ENCODE results near the gene DEPDC5.

Gene DEPDC5

DNA sequence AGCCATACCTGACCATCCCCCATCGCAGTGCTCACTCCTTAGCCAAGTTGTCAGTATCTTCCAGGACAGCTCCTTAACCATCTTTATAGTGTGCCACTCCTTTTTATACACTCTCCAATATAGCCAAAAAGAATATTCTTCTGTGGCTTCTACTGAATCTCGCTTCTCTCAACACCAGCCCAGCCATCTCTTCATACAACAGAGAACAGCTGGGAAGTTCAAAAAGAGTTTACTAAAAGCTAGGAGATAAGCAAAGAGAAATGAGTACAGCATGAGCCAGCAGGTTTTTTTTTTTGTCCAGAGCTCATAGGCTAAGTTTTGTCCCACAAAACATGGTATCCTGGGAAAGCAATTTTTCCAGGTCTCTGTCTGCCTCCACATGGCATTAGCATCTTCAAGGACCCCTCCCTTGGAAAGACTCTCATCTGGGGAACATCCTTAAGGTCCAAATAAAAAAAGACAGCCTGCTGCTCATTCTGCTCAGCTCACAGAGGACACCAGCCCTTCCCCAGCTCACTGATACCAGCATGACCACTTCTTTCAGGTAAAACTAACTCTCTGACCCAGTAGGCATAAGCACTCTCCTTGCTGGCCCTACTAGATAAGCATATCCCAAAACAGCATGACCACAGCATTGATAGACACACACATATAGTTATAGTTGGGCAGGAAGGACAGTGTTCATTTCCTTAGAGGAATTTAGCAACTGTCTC is 141.7 kb downstream of the DEPDC5 start:
- no peak for DNase-seq (ENCODE audit: low read depth)

DNA sequence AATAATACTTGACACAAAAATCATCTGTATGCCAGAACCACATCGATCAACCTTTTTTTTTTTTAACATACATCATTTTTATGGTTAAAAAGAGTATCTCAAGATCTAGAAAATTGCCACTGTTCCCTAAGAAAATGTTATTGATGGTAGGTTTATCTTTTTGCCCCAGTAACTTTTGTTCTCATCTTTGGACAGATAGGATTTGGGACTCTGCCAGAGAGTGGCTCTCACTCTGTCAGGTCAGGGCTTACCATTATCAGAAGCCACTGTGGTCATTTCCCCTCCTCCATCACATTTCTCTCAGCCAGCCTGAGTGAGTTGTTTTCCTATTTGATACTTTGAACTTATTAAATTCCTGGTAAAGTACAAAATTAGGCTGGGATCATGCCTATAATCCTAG is 142.7 kb downstream of the DEPDC5 start:
- DNase-seq (ENCODE audit: low read depth), result no peak

DNA sequence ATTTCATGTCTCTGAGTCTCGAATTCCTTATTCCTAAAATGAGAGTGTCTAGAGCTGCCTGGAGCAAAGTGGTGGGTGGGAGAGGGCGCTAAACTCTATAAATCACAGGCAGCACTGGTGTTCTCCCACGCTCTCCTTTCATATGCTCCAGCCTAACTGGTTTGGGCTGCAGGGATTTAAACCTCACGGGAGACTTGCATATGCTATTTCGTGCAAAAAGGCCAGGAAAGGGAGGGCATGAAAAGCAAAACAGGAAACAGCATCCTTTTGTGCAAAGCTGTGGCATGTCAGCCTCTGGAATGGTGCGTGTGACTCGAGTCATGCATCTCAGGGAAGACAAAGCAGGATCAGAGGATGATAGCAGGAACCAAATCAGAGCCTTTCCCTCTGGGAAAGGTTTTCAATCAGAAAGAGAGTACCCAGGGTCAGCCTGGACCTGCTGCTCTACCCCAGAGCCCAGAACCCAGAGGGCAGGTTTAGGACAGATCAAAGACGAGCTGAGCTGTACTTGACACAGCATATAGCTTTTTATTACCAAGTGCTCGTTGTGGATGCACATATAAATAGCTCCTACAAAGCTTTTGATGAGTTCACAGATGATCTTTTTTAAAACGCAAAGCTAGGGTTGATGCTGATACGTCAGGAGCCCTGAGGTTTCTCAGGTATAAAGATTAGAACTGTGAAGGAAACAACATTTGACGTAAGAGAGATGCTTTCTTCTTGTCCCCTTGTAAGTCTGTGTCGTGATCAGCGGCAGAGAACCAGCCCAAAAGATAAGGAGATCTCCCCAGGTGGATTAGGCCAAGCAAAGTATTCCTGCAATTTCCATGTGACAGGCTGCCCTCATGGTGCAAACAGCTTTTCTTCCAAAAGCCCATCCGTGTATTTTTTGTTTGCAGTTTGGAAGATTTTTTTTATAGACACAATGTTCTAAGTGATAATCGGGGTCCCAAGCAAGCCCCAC is 144.3 kb downstream of the DEPDC5 start:
- no peak for DNase-seq (ENCODE audit: low read depth)

DNA sequence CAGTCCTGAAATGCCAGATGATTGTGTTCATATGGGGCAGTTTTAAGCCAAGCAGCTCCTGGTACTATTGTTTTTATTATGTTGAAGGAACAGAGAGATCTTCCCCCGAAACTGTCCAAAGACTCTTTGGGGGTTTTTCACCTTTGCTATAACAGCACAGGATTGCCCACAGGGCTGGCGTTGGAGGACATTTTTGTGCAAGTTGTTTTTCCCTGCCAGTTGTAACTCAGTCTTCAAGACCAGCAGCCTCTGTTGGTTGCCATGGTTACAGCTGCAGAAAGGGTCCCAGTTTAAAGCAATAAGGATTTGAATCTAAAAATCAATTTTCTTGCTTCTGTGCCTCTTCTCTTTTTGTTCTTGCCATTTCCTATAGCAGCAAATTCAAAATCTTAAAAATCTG is 145.1 kb downstream of the DEPDC5 start:
- DNase-seq (ENCODE audit: low read depth), result no peak

DNA sequence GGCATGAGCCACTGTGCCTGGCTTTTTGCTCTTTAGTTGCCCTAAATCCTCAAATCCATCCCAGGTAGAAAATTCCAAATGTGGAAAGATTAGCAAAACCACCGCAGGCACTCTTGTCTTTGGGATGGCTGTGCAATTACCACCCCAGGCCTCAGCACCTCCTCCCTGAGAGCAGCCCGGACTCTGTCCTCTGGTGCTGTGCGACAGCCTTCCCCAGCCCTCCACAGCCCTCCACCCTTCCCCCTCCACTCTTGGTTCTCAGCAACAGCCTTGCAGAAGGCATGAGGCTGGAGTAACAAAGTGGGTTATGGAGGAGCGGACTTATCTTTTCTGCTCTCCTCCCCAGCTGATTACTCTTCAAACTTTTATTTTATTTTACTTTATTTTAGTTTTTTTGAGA is 145.8 kb downstream of the DEPDC5 start:
- no peak for DNase-seq (ENCODE audit: low read depth)

DNA sequence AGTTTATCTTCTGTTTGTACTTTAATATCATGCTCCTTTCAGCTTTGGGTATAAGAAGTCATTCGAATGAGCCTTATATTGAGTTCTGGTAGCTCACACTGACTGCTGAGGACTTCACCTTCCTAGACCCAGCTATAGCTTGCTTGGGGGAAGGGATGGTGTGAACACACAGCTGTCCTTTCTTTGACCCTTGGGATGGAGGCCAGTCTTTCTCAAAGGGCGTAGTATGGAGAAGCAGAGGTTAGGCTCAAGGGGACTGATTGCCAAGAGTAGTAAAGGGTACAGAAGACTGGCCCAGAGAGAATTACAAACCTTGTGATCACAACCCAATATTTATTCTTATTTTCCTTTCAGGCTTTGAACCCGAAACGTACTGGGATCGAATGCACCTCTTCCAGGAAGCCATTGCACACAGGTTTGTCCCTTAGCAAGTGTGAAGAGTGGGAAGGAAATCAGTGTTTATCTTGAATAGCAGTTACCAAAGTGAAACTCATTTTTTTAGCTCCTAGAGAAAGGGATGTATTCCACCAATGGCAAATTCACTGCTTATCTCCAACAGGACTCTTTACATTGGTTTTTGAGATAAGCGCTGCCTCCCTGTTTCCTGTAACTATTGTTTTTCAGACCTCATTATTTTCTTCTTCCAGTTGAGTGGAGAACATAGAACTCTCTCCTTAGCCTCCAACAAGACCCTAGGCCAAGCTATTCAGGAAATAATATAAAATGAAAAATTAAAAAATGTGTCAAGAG is 147.7 kb downstream of the DEPDC5 start:
- no peak for DNase-seq (ENCODE audit: low read depth)

DNA sequence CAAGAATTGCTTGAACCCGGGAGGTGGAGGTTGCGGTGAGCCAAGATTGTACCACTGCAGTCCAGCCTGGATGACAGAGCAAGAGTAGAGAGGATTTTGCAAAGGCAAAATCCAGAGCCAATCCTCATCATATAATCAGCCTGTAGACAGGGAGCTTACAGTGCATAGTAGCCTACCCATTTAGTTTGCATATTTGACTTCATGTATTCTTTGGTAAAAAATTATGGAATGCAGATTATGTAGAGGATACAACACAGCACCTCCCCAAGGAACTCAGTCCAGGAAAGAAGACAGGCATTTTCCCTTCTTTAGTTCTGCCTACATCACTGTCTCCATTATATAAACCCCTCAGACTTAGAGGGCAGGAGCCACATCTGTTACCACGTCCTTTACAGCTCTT is 150.8 kb downstream of the DEPDC5 start:
- no peak for DNase-seq (ENCODE audit: low read depth)

DNA sequence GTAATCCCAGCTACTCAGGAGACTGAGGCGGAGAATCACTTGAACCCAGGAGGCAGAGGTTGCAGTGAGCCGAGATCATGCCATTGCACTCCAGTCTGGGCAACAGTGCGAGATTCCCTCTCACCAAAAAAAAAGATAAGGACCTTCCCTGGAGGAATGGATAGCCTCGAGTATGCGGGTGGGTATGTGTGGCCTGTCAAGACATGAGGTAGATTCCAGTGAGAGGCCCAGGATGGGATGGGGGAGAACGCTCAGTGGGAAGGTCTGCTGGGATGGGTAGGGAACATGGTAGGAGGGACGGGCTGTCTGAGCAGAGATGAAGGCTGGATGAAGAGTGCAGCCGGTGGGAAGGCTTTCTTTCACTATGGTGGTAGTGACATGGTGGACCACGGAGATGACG is 151.5 kb downstream of the DEPDC5 start:
- DNase-seq (ENCODE audit: low read depth), result no peak

DNA sequence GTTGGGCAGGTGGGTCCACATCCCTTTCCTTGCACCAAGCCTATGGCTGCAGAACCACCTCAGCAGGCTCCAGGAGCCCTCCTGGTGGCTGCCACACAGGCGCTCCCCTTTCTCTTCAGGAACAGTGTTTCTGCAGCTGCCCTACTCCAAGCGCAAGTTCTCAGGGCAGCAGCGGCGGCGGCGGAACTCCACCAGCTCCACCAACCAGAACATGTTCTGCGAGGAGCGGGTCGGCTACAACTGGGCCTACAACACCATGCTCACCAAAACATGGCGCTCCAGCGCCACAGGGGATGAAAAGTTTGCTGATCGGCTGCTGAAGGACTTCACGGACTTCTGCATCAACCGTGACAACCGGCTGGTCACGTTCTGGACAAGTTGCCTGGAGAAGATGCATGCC is 152.3 kb downstream of the DEPDC5 start:
- DNase-seq (ENCODE audit: low read depth), result no peak

DNA sequence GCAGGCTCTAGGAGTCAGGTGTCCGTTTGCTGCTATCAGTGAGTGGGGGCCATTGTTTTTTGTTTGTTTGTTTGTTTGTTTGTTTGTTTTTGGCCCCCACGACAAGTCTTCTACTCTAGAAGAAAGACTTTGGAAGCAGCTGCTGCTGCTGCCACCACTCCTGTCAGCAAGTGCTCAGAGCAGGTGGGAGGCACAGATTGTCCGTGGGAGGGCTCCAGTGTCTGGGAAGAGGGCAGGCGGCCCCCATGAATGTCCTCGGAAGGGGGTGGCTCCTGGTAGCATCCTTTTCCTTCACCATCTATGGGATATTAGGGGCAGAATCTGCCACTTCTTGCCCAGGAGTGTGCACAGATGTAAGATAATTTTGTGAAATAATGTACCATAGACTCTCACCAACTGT is 152.8 kb downstream of the DEPDC5 start:
- DNase-seq (ENCODE audit: low read depth), result no peak

DNA sequence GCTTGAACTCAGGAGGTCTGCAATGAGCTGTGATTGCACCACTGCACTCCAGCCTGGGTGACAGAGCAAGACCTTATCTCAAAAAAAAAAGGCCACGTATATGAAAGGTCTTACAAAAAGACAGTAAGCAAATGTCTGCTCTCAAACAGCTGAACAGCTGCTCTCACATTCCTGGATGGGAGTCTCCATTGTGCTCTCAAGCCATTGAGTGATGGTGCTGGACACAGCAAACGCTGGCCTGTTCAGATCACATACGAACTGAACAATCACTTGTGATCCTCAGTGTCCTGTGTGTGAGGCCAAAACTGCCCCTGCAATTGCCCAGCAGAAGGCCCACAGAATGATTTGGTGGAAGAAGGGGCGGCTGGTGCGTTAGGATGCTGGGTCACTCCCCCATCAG is 156.2 kb downstream of the DEPDC5 start:
- DNase-seq (ENCODE audit: low read depth), result no peak

DNA sequence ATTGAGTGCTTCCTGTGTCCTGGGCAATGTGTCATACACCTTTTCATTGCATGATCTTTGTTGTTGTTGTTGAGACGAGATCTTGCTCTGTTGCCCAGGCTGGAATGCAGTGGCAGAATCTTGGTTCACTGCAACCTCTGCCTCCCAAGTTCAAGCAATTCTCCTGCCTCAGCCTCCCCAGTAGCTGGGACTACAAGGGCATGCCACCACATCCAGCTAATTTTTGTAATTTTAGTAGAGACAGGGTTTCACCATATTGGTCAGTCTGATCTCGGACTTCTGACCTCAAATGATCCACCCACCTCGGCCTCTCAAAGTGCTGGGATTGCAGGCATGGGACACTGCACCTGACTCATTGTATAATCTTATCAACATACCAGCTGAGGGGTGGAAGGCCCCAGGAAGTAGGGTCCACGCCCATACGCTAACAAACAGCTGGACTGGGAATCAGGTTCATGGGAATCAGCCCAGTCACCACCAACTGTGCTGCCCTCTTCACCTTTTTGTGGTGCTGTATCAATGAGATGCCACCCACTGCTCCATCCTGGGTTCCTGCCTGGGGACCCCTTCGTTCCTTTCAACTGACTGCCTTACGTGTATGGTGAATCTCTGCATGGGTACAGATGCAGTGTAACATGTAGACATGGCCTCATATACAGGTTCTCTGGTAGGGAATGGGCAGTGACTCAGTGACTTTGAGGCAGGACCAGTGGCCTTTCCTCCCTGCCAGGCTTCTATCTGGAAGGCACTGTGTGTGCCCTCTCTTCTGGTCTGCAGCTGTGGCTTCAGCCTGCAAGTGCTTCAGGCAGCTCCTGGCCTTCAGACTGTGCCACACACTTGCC is 158.0 kb downstream of the DEPDC5 start:
- no peak for DNase-seq (ENCODE audit: low read depth)

DNA sequence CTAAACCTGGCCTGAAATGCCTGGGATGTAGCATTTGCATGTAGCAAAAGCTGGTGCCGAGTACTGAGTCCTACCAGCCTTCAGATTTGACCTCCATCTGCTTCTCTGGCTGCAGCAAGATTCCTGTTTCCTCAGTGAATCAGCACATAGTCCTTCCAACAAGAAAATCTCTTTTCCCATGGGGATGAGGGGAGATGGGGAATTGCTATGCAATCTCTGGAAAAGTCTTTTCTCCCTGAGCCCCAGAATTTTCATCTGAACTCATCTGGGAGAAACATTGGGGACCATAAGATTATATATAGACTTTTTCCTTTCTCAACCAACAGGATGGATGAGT is 158.6 kb downstream of the DEPDC5 start:
- DNase-seq (ENCODE audit: low read depth), result no peak

DNA sequence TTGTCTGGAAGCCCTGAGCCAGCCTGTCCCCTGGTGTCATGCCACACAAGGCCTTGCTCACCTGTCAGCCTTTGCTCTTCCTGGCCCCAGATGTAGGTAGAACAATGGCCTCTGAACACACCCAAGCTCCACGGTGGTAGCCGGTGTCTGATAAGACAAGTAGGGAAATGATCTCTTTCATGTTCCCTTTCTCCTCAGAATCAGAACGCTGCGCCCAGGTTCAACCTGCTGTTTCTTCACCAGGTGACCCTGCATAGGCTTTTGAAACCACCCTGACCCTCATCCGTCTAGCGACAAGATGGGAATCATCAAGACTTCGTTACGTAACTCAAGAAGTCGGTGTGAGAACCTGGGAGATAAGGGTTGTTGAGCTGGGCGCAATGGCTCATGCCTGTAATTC is 161.8 kb downstream of the DEPDC5 start:
- no peak for DNase-seq (ENCODE audit: low read depth)

DNA sequence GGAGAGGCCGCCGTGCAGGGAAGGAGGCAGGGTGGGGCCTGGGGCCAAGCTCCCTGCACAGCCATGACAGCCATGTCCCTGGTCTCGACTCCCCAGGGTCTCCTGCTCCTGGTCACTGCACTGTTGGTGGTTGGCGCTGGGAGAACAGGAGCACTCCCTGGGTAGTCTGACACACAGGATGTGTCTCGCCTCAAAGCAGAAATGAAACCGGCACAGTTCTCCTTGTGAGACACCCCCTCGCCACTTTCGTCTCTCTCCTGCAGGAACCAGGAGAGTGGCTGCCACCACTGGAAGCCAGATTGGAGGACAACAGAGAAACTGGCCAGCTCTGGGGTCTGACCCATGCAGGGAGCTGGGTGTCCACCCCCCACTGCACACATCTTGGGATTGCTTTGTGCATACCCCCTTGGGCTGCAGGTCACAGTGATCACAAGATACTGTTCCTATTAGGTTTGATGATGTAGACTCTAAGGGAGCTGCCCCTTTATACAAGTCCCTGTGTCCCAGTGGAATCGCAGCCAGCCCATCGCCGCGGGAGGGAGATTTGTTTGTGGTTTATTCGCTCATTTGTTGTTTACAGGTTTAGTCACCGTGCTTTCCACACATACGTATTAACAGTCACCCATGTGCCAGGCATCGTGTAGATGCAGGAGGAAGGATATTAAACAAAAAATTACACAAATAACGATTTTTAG is 163.6 kb downstream of the DEPDC5 start:
- DNase-seq (ENCODE audit: low read depth), result no peak

DNA sequence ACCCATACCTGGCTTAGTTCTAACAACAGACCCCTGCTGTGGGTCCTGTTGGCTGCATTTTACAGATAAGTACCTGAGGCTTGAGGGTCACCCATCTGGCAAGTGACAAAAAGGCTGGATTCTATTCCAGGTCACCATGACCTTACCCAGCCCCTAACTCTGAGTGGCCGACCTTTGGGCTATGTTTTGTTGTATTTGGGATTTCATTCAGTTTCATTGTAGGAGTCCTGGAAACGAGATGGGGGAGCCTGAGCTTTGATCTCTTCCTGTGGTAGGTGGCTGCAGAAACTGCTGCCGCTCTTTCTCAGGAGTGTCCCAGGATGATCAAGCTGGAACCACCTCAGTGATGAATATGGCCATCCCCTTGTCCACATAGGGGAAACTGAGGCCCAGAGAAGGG is 165.9 kb downstream of the DEPDC5 start:
- DNase-seq (ENCODE audit: low read depth), result no peak

DNA sequence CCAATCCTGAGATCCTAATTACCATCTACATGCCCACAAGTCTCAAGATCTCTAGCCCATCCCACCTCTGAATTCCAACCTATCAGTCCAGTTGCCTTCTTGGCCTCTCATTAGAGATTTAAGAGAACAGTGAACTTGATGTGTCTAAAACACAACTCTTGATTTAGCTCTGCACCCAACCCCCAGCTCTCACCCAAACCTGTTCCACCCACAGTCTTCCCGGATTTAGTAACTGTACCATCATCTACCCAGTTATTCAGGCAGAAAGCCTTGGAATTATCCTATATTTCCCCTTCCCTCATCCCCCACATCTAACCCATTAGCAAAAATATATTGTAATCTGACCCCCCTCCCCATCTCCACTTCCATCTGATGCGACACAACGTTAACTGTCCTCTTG is 166.5 kb downstream of the DEPDC5 start:
- DNase-seq (ENCODE audit: low read depth), result no peak

DNA sequence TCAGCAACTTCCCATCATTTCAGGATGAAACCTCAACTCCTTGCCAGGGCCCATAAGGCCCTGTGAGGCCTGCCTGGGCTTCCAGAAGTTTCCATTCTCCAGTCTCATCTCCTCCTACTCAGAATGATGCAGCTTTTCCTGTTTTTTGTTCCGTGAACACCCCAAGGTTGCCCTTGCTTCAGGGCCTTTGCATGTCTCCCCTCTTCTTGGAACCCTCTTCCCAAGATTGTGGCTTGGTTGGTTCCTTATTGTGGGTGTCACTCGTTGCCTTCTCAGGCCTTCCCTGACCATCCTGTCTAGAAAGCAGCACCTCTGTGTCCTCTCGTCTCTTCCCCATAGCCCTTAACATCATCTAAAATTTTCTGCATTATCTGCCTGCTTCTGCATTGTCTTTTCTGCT is 167.3 kb downstream of the DEPDC5 start:
- no peak for DNase-seq (ENCODE audit: low read depth)

DNA sequence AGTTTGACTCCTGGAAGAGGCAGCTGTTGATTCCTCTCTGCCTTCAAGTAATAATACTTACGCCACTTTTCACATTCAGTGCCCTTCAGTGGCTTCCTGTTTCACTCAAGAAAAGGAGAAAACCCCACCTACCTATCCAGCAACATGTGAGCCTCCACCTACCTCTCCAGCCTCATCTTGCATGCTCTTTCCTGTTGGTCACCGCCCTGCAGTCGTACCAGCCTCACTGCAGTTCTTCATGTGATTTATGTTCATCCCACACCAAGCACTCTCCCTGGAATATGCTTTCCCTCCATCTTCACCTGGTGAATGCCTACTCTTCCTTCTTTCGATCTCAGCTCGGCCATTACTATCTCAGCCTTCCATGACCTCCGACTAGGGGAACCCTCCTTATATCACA is 168.7 kb downstream of the DEPDC5 start:
- DNase-seq (ENCODE audit: low read depth), result no peak

DNA sequence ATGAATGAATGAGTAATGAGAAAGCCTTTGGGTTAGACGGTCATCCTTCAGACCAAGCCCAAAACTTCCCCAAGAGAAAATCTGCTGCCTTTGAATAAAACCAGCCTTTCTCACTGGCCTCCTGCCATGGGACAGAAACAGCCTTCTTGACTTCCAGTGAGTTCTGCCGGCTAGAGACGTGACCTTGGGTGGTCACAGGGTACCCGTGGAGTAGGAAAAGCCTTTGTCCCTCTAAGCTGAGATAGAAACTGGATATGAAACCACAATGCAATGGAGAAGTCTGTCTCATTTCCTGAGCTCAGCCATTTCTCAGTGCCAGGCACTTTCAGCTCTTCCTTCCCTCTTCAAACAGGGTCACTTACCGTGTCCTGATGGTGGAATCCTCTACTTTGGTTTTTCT is 169.3 kb downstream of the DEPDC5 start:
- DNase-seq (ENCODE audit: low read depth), result no peak

DNA sequence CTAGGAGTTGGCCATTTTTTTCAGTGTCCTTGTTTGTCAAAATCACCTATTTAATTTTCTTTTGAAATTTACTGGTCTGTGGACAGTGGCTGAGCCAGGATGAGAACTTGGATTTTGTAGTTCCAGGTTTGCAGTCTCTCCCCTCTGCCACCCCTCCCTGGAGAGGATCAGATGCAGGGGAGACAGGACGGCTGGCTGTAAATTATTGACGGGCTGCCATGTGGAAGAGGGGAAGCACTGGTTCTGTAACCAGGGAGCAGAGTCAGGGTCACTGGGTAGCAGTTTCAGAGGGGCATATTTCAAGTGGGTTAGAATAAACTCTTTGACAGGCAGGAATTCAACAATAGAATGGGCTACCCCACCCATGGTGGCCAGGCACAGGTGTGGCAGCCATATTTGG is 169.9 kb downstream of the DEPDC5 start:
- no peak for DNase-seq (ENCODE audit: low read depth)
